BLaER1 treated with 17β-estradiol and CSF1 and Interleukin-3, amounts not matched to agents 10 nM and 100 nM (cell line): ENCODE measurements around the gene HAS3.
A peak's percentile ranks its signal among the peaks of the same experiment; 100 is the strongest.
"Not testable (repeated sequence)": the region's sequence is repeated elsewhere in the genome, so short reads cannot be mapped to it uniquely, and the experiment has no call there.

ENCODE experiments used
- H3K27ac ChIP-seq, 11 experiments: shearing (Covaris generic); formaldehyde crosslinking; 2 replicates each; pipeline ENCODE4 v1.8.1; 2022
- H3K27me3 ChIP-seq, 11 experiments: shearing (Covaris generic); formaldehyde crosslinking; 2 replicates each; pipeline ENCODE4 v1.8.1; 2022
- H3K36me3 ChIP-seq, 11 experiments: shearing (Covaris generic); formaldehyde crosslinking; 2 replicates each; pipeline ENCODE4 v1.8.1; 2022
- H3K4me1 ChIP-seq, 10 experiments: shearing (Covaris generic); formaldehyde crosslinking; 2 replicates each; pipeline ENCODE4 v1.8.1; 2022
- H3K4me2 ChIP-seq, 11 experiments: shearing (Covaris generic); formaldehyde crosslinking; 2 replicates each; pipeline ENCODE4 v1.8.1; 2022
- H3K4me3 ChIP-seq, 10 experiments: shearing (Covaris generic); formaldehyde crosslinking; 2 replicates each; pipeline ENCODE4 v1.8.1; 2022
- H3K9ac ChIP-seq, 11 experiments: shearing (Covaris generic); formaldehyde crosslinking; 2 replicates each; pipeline ENCODE4 v1.8.1; 2022
- H3K9me3 ChIP-seq, 11 experiments: shearing (Covaris generic); formaldehyde crosslinking; replicated peaks in 1 of 11; 2 replicates each; pipeline ENCODE4 v1.8.1; 2022
- H4K20me1 ChIP-seq, 11 experiments: shearing (Covaris generic); formaldehyde crosslinking; 2 replicates each; pipeline ENCODE4 v1.8.1; 2022
- Cebpa-rat ChIP-seq, 11 experiments: shearing (Covaris generic); IDR thresholded peaks; 2 replicates each; pipeline ENCODE4 v1.8.1; 2022

HAS3 gene, protein sequence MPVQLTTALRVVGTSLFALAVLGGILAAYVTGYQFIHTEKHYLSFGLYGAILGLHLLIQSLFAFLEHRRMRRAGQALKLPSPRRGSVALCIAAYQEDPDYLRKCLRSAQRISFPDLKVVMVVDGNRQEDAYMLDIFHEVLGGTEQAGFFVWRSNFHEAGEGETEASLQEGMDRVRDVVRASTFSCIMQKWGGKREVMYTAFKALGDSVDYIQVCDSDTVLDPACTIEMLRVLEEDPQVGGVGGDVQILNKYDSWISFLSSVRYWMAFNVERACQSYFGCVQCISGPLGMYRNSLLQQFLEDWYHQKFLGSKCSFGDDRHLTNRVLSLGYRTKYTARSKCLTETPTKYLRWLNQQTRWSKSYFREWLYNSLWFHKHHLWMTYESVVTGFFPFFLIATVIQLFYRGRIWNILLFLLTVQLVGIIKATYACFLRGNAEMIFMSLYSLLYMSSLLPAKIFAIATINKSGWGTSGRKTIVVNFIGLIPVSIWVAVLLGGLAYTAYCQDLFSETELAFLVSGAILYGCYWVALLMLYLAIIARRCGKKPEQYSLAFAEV

DNA sequence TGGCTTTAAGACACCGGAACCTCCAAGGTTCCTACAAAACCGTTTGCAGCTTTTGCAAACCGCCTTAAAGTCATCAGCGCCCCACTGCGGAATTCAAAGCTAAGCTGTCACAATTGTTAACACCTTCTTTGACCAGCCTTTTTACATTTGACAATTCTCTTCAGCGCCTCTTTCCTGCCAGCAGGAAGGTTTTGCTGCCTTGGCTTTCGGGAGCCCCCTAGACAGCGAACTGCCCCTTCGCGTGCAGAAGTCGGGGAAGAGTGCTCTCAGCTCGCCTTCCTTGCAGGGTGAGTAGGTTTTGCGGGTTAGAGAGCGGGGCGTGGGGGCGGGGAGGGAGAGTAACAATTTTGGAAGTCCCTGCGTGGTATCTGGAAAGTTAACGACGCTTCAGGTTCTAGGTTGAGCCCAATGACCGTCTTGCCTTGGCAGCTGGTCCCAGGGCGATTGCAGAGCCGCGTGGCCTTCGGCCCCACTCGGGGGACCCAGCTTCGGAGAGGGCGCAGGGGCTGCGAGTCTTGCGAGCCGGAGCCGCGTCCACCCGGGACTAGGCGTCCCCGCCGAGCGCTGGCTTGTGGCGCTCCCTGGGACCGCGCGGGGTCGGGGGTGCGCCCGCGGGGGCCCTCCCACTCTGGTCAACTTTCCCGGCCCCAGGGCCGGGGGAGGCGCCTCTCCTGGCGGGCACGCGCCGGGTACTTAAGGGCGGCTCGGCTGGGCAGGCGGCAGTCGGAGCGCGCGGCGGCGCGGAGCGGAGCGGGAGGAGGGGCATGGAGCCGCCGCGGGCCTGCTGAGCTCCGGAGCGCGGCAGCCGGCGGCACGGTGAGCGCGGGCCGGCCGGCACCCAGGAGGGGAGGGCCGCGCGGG lies at the start of gene HAS3:
Gene HAS3 (plus strand): TSS at position 153 of the 861 bp plus-strand sequence. CDS start 3,743 bp downstream, outside the sequence.
- TF ChIP-seq Cebpa-rat (IDR thresholded peaks at IDR 0.05) = no peak
- Histone ChIP-seq H3K27me3 (peaks cover 42 to 62% (median 53%) of the 10 kb centered on the region in 11 experiments), H3K4me1 (peaks cover 13 to 23% (median 20%) of the 10 kb centered on the region in 10 experiments), H3K27ac (no peak within 1 kb of the TSS), H3K4me2 (peak within 1 kb of the TSS; percentile 92 to 100 (median 100)), H3K36me3 (peaks cover 7 to 25% (median 15%) of the 10 kb centered on the region in 11 experiments; a peak in 18 of 22 replicates), H4K20me1 (peaks cover 39 to 72% (median 52%) of the 10 kb centered on the region in 11 experiments; a peak in 21 of 22 replicates), H3K9ac (peak within 1 kb of the TSS; percentile 39 to 78 (median 66)), H3K4me3 (peak within 1 kb of the TSS; percentile 60 to 76 (median 68)), H3K9me3 (no peaks in the 10 kb centered on the region)

DNA sequence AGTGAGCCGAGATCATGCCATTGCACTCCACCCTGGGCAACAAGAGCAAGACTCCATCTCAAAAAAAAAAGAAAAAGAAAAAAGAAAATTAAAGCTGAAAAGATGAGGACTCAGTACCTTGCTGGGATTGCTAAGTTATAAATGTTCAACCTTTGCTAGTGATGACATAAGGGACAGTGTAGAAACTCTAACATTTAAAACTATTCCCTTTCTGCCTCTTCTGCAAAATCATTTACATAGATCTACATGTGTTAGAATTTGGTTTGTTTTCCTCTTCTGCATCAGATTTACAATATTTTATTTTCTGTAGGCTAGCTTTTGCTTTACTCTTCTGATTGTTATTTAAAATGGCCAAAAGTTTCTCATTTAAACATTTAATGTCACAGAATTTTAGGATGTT lies 49.5 kb upstream of the HAS3 start:
- peaks cover 0 to 5% (median 0%) of the 10 kb centered on the region in 11 experiments; a peak in 1 of 22 replicates for H4K20me1 ChIP-seq
- peaks cover 0 to 12% (median 8%) of the 10 kb centered on the region in 10 experiments; a peak in 12 of 20 replicates for H3K4me1 ChIP-seq
- TF ChIP-seq Cebpa-rat (IDR thresholded peaks at IDR 0.05) = no peak
- no peaks in the 10 kb centered on the region for H3K27me3 ChIP-seq
- peaks cover 0 to 5% (median 0%) of the 10 kb centered on the region in 11 experiments; a peak in 1 of 22 replicates for H3K36me3 ChIP-seq
- no peak overlapping the region for H3K4me3 ChIP-seq
- H3K9ac ChIP-seq = no peak overlapping the region
- no peak overlapping the region for H3K27ac ChIP-seq
- H3K4me2 ChIP-seq = no peak overlapping the region
- H3K9me3 ChIP-seq = no peaks in the 10 kb centered on the region

DNA sequence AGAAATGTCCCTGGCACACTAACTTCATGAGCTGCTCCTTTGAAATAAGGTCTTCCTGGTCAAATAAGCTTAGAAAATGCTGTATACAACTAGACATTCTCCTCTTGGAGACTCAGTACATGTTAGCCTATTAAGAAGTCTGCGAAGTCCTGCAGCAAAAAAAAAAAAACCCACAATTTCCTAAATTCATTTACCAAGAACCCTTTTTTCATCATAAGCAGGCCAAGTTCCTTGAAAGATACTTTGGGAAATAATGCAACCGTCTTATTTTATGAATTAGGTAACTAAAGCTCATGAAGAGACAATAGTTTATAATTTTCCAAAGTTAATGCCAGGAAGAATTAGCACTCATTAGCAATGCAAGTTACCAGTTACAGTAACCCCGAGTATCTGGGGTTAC lies 49.0 kb upstream of the HAS3 start:
- H3K4me2 ChIP-seq = no peak overlapping the region
- no peaks in the 10 kb centered on the region for H3K27me3 ChIP-seq
- no peak overlapping the region for H3K9ac ChIP-seq
- peaks cover 0 to 5% (median 0%) of the 10 kb centered on the region in 11 experiments; a peak in 1 of 22 replicates for H3K36me3 ChIP-seq
- no peaks in the 10 kb centered on the region for H3K9me3 ChIP-seq
- H3K4me3 ChIP-seq = no peak overlapping the region
- H4K20me1 ChIP-seq = peaks cover 0 to 5% (median 0%) of the 10 kb centered on the region in 11 experiments; a peak in 1 of 22 replicates
- no peak overlapping the region for H3K27ac ChIP-seq
- peaks cover 0 to 12% (median 8%) of the 10 kb centered on the region in 10 experiments; a peak in 12 of 20 replicates for H3K4me1 ChIP-seq
- no peak for TF ChIP-seq Cebpa-rat (IDR thresholded peaks at IDR 0.05)

- peaks cover 0 to 5% (median 0%) of the 10 kb centered on the region in 11 experiments; a peak in 1 of 22 replicates for H4K20me1 ChIP-seq
- H3K27ac ChIP-seq = peak overlapping the region in 1 of 11 experiments; percentile 32; a peak in 1 of 22 replicates
- H3K36me3 ChIP-seq = peaks cover 0 to 5% (median 0%) of the 10 kb centered on the region in 11 experiments; a peak in 1 of 22 replicates
- peak overlapping the region in 8 of 11 experiments; percentile 10 to 45 (median 34); a peak in 12 of 22 replicates for H3K4me2 ChIP-seq
- peaks cover 0 to 12% (median 8%) of the 10 kb centered on the region in 10 experiments; a peak in 12 of 20 replicates for H3K4me1 ChIP-seq
- H3K9me3 ChIP-seq = no peaks in the 10 kb centered on the region
- TF ChIP-seq Cebpa-rat (IDR thresholded peaks at IDR 0.05) = no peak
- no peaks in the 10 kb centered on the region for H3K27me3 ChIP-seq
- H3K4me3 ChIP-seq = no peak overlapping the region
- H3K9ac ChIP-seq = no peak overlapping the region
Measured at GRCh38 chr16:69057400-69058378, 47.8 kb upstream of the HAS3 start.

GRCh38 chr16:69063491-69063890 lies 42.0 kb upstream of the HAS3 start:
- not testable (repeated sequence) for H3K9me3 ChIP-seq, H3K4me3 ChIP-seq, H3K27ac ChIP-seq, H3K4me2 ChIP-seq, H4K20me1 ChIP-seq, H3K27me3 ChIP-seq, H3K9ac ChIP-seq
- Histone ChIP-seq H3K36me3 (peaks cover 0 to 16% (median 0%) of the 10 kb centered on the region in 11 experiments; a peak in 3 of 22 replicates), H3K4me1 (peaks cover 13 to 18% (median 15%) of the 10 kb centered on the region in 10 experiments)

DNA sequence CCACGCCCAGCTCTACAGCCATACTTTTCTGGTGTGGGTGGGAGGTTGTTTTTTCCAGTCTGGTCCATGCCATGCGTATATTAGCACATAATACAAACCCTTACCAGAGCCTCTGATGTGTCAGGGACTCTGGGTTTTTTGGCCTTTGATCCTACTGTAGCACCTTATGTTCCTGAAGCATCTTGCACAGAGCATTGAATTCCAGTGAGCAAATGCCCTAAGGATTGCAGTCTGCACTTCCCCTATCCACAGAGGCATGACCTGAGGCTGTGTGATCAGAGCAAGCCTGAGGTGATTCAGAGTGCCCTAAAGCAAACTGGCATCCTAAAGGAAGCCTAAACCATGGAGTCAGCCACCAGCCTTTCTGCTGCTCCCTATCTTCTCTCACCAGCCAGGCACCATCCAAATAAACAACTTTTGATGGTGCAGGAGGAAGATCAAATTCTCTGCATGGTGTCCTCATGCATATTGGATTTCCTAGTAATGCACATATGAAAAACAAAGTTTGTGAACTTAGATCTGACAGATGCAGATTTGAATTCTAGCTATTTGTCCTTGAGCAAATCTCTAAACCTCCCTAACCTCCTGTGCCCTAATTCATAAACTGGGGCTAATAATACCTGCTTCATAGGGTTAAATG lies 41.2 kb upstream of the HAS3 start:
- Histone ChIP-seq H3K36me3 (peaks cover 0 to 23% (median 0%) of the 10 kb centered on the region in 11 experiments; a peak in 3 of 22 replicates), H4K20me1 (no peaks in the 10 kb centered on the region), H3K27ac (no peak overlapping the region), H3K27me3 (no peaks in the 10 kb centered on the region), H3K4me1 (peaks cover 13 to 18% (median 15%) of the 10 kb centered on the region in 10 experiments), H3K9me3 (no peaks in the 10 kb centered on the region), H3K4me2 (peak overlapping the region; percentile 38 to 75 (median 57); a peak in 21 of 22 replicates), H3K9ac (no peak overlapping the region), H3K4me3 (no peak overlapping the region)
- no peak for TF ChIP-seq Cebpa-rat (IDR thresholded peaks at IDR 0.05)

DNA sequence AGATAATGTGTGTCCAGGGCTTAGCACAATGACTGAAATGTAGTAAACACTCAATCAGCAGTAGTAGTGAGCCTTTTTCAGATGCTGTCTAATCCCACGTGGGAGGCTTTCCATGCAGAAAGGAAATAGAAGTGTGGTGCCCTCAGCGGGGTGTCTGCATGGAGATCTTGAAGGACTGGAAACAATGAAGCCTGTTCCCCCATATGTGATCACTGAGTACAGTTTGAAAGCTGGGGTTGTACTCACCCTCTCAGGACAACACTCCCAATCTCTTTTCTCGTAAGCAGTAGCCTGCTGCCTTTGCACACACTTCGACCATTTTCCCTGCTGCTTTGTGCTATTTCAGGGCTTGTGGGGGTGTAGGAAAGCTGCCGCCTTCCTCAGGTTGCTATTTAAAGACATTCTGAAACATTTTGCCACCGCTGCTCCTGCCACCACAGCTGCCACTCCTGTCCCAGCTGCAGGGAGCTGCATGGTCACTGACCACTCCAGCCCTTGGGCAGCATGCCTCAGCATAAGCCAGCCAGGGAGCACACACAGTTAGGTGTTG lies 40.6 kb upstream of the HAS3 start:
- no peaks in the 10 kb centered on the region for H4K20me1 ChIP-seq
- no peaks in the 10 kb centered on the region for H3K9me3 ChIP-seq
- peak overlapping the region; percentile 38 to 75 (median 57) for H3K4me2 ChIP-seq
- TF ChIP-seq Cebpa-rat (IDR thresholded peaks at IDR 0.05) = no peak
- H3K27ac ChIP-seq = no peak overlapping the region
- no peak overlapping the region for H3K4me3 ChIP-seq
- no peaks in the 10 kb centered on the region for H3K27me3 ChIP-seq
- H3K9ac ChIP-seq = no peak overlapping the region
- H3K36me3 ChIP-seq = peaks cover 0 to 23% (median 0%) of the 10 kb centered on the region in 11 experiments; a peak in 3 of 22 replicates
- H3K4me1 ChIP-seq = peaks cover 13 to 18% (median 15%) of the 10 kb centered on the region in 10 experiments
